Measurements from ENCODE around the gene CGREF1.
"Not testable (repeated sequence)": the region's sequence is repeated elsewhere in the genome, so short reads cannot be mapped to it uniquely, and the experiment has no call there.

CGREF1 gene

DNA sequence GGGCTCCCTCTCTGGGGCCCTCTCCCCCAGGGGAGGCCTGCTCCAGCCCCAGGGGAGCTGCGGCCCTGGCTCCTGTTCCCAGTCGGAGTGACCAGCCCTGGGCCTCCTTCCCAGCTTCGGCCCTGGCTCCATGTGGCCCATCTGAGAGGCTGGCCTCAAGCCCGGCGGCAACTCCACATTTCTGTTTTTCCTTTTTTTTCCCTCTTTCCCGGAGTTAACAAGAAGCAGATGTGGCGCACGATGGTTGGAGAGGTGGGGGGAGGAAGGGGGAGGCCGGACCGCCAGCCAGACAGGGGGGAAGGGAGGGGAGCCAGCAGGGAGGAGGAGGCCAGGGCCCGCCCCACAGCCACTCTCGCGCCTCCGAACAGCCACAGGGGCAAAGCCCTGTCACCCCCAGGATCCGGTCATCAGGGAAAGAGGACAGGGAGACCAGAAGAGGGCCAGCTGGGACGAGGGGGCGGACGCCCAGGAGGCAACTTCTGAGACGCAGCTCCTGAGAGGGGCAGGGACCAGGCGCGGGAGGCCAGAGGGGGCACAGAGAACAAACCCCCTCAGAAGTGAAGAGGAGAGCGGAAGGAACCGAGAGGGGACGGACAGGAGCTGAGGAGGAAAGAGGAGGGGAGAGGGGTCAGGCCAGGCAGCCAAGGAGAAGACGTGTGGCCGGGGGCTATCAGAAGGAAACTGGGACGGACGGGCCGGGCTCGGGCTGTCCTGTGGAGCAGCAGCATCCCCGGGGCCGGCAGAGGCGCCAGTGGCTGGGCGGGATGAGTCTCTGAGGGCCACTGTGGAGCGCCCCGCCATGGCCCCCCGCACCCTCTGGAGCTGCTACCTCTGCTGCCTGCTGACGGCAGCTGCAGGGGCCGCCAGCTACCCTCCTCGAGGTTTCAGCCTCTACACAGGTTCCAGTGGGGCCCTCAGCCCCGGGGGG lies 40.4 kb downstream of the CGREF1 start, which contains the start of gene EMILIN1:
TSS of gene EMILIN1 (plus strand) at position 349 of the 928 bp plus-strand sequence. CDS start at position 800, 451 bp downstream.
- no peak for DNase-seq (ENCODE audit: low read depth in 1 of 2, low spot score in 1 of 2)
- no peak within 1 kb of the TSS for H3K4me3 ChIP-seq (replicated peaks; ENCODE audit: insufficient read depth, low read length)
- H3K27me3 ChIP-seq (ENCODE audit: insufficient read depth, poor library complexity, severe bottlenecking), result no peaks in the 10 kb centered on the region
- no peak within 1 kb of the TSS for H3K27ac ChIP-seq (replicated peaks)
- TF ChIP-seq, protein P1, sequence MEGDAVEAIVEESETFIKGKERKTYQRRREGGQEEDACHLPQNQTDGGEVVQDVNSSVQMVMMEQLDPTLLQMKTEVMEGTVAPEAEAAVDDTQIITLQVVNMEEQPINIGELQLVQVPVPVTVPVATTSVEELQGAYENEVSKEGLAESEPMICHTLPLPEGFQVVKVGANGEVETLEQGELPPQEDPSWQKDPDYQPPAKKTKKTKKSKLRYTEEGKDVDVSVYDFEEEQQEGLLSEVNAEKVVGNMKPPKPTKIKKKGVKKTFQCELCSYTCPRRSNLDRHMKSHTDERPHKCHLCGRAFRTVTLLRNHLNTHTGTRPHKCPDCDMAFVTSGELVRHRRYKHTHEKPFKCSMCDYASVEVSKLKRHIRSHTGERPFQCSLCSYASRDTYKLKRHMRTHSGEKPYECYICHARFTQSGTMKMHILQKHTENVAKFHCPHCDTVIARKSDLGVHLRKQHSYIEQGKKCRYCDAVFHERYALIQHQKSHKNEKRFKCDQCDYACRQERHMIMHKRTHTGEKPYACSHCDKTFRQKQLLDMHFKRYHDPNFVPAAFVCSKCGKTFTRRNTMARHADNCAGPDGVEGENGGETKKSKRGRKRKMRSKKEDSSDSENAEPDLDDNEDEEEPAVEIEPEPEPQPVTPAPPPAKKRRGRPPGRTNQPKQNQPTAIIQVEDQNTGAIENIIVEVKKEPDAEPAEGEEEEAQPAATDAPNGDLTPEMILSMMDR (IDR thresholded peaks at IDR 0.05; ENCODE audit: insufficient read depth, low read length), result no peak
- TF ChIP-seq, protein P2, sequence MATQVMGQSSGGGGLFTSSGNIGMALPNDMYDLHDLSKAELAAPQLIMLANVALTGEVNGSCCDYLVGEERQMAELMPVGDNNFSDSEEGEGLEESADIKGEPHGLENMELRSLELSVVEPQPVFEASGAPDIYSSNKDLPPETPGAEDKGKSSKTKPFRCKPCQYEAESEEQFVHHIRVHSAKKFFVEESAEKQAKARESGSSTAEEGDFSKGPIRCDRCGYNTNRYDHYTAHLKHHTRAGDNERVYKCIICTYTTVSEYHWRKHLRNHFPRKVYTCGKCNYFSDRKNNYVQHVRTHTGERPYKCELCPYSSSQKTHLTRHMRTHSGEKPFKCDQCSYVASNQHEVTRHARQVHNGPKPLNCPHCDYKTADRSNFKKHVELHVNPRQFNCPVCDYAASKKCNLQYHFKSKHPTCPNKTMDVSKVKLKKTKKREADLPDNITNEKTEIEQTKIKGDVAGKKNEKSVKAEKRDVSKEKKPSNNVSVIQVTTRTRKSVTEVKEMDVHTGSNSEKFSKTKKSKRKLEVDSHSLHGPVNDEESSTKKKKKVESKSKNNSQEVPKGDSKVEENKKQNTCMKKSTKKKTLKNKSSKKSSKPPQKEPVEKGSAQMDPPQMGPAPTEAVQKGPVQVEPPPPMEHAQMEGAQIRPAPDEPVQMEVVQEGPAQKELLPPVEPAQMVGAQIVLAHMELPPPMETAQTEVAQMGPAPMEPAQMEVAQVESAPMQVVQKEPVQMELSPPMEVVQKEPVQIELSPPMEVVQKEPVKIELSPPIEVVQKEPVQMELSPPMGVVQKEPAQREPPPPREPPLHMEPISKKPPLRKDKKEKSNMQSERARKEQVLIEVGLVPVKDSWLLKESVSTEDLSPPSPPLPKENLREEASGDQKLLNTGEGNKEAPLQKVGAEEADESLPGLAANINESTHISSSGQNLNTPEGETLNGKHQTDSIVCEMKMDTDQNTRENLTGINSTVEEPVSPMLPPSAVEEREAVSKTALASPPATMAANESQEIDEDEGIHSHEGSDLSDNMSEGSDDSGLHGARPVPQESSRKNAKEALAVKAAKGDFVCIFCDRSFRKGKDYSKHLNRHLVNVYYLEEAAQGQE (IDR thresholded peaks at IDR 0.05; ENCODE audit: insufficient replicate concordance, low read depth), result no peak
- no peak for TF ChIP-seq GABPA (IDR thresholded peaks at IDR 0.05; ENCODE audit: low read depth)
- no peak for TF ChIP-seq POLR2AphosphoS5 (IDR thresholded peaks at IDR 0.05; ENCODE audit: low read depth)
- no peak for TF ChIP-seq SPI1 (IDR thresholded peaks at IDR 0.05; ENCODE audit: borderline replicate concordance, low read depth)

DNA sequence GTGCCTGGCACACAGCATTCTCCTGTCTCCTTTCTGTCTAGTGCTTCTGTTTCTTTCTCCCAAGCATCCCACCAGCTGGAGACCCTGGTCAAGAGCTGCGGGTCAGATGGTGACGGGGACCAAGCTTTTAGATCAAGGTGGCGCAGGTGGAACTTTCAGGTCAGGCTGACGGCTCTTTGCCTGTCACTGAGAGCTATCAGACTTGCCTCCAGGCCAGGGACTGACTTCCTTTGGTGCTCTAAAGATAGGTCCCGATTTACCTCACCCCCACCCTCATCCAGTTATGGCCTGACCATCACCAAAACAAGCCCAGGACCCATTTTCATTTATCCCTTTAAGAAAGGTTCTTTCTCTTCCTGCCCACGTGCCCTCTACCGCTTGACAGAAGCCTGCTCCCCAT lies 41.7 kb downstream of the CGREF1 start:
- no peak overlapping the region for H3K27ac ChIP-seq (replicated peaks)
- no peak for TF ChIP-seq POLR2AphosphoS5 (IDR thresholded peaks at IDR 0.05; ENCODE audit: low read depth)
- TF ChIP-seq, protein P2 (IDR thresholded peaks at IDR 0.05; ENCODE audit: insufficient replicate concordance, low read depth), result no peak
- TF ChIP-seq SPI1 (IDR thresholded peaks at IDR 0.05; ENCODE audit: borderline replicate concordance, low read depth), result no peak
- no peak for TF ChIP-seq GABPA (IDR thresholded peaks at IDR 0.05; ENCODE audit: low read depth)
- TF ChIP-seq, protein P1 (IDR thresholded peaks at IDR 0.05; ENCODE audit: insufficient read depth, low read length), result no peak

DNA sequence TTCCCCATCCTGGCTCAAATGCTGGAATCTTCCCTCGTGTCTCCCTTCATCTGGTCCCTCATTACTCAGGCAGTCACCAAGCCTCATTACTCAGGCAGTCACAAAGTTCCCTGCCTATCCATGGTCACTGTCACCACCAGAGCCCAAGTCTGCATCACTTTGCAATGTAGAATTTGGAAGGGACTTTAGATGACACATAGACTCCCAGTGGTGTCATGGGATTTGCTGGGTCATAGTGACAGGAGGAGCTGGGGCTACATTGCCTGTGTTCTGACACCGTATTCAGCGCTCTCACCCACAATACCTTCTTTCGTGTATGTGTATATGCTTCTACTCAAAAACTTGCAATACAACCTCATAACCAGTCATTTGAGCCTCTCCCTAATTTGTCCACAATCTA lies 42.6 kb downstream of the CGREF1 start:
- Histone ChIP-seq H3K27ac (replicated peaks) (no peak overlapping the region), H3K4me3 (replicated peaks; ENCODE audit: insufficient read depth, low read length) (no peak overlapping the region), H3K27me3 (ENCODE audit: insufficient read depth, poor library complexity, severe bottlenecking) (no peaks in the 10 kb centered on the region)
- TF ChIP-seq, protein P1 (IDR thresholded peaks at IDR 0.05; ENCODE audit: insufficient read depth, low read length), result no peak
- TF ChIP-seq SPI1 (IDR thresholded peaks at IDR 0.05; ENCODE audit: borderline replicate concordance, low read depth) (no peak), POLR2AphosphoS5 (IDR thresholded peaks at IDR 0.05; ENCODE audit: low read depth) (no peak), GABPA (IDR thresholded peaks at IDR 0.05; ENCODE audit: low read depth) (no peak)
- TF ChIP-seq, protein P2 (IDR thresholded peaks at IDR 0.05; ENCODE audit: insufficient replicate concordance, low read depth), result no peak
- no peak for DNase-seq (ENCODE audit: low read depth in 1 of 2, low spot score in 1 of 2)

More for the DNA sequence above, 41.7 kb downstream of the CGREF1 start:
- Histone ChIP-seq H3K4me3 (replicated peaks; ENCODE audit: insufficient read depth, low read length) (no peak overlapping the region), H3K27me3 (ENCODE audit: insufficient read depth, poor library complexity, severe bottlenecking) (no peaks in the 10 kb centered on the region)
- no peak for DNase-seq (ENCODE audit: low read depth in 1 of 2, low spot score in 1 of 2)

DNA sequence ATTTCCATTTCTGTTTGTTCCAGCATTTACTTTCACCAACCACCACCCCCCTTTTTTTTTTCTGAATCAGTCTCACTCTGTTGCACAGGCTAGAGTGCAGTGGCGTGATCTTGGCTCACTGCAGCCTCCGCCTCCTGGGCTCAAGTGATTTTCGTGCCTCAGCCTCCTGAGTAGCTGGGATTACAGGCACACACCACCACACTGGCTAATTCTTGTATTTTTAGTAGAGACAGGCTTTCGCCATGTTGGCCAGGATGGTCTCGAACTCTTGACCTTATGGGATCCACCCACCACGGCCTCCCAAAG lies 43.4 kb downstream of the CGREF1 start:
- DNase-seq (ENCODE audit: low read depth in 1 of 2, low spot score in 1 of 2), result peak in 1 of 2 experiments; percentile 21
- not testable (repeated sequence) for H3K4me3 ChIP-seq (replicated peaks; ENCODE audit: insufficient read depth, low read length); H3K27me3 ChIP-seq (ENCODE audit: insufficient read depth, poor library complexity, severe bottlenecking)
- peak overlapping the region; percentile 41 for H3K27ac ChIP-seq (replicated peaks)

Data from HL-60 (cell line).